NCI-H1092 treated with DMSO at 0.1 percent for 48 hours (cell line): ENCODE data around the gene PIK3R3.
A peak's percentile ranks its signal among the peaks of the same experiment; 100 is the strongest.
"Not testable (repeated sequence)": the region's sequence is repeated elsewhere in the genome, so short reads cannot be mapped to it uniquely, and the experiment has no call there.

Source experiments
- DNase-seq: peaks from one replicate; lab custom pipeline; 2025; lab: John Stamatoyannopoulos, UW

The PIK3R3 gene

DNA sequence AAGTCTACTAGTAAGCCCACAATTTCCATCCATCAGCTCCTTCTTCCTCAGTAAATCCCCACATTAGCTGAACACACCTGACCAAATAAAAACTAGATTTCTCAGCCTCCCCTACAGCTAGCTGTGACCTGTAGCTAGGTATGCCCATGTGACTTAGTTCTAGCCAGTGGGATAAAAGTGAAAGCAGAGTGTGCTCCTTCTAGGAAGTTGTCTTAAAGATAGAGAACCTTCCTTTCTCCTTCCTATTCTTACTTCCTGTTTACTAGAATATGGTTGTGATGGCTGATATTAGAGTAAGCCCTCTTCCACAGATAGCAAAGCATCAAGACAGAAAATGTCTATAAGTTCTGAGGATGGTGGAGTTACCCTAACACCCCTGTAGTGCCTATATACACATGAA lies 67.0 kb downstream of the PIK3R3 start:
- DNase-seq = no peak

DNA sequence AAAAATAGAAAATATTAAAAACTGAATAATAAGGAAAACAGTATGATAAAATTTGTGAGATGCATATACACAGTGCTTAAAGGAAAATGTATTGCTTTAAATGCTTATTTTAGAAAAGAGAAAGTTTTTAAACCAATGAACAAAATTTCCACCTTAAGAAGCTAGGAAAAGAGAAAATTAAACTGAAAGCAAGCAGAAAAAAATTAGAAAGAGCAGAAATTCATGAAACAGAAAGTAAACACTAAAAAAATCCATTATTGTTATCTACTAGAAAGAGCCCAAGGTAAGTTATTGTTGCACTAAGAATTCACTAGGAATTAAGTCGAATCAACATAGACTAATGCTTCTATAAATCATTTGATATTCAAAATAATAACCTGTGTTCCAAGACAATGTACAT lies 67.7 kb downstream of the PIK3R3 start:
- no peak for DNase-seq

DNA sequence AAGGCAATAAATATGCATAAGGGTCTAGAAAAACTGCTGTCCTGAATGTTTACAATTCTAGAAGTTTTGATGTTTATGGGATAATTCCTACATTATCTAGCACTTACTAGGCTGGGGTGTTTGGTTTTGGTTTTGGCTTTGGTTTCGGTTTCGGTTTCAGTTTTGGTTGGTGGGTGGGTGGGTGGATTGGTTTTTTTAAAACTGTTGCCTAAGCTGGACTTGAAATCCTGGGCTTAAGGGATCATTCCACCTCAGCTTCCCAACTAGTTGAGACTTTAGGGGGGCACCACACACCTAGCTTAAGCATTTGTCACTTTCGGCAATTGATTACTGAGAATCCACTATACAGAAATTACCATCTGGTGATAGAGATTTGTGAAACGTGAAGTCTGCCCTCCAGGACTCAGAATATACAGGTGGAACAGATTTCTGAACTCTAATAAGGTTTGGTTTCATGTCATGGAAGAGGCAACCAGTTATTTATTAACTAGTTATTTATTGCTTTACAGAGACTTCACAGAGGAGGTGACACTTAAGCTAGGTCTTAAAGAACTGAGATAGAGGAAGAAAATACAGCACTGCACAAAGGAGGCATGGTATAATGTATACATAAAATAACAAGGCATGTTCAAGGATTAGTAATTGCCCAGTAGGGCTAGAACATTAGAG lies 69.6 kb downstream of the PIK3R3 start:
- DNase-seq = no peak

DNA sequence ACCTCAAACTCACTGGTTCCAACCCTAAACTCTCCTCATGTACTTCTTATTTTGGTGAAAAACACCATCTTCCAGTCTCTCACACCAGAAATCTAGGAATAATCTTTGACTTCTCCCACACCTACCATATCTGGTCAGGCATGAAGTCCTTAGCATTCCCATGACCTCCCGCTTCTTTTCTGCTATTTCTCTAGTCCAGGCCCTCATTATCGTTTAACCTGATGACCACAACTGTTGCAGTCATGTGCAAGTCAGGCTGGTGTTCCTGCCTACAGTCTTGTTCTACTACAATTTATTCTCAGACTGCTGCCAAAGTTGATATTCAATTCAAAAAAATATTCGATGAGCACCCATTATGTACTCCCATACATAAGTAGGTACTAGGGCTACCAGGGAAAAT lies 71.3 kb downstream of the PIK3R3 start:
- DNase-seq = no peak

DNA sequence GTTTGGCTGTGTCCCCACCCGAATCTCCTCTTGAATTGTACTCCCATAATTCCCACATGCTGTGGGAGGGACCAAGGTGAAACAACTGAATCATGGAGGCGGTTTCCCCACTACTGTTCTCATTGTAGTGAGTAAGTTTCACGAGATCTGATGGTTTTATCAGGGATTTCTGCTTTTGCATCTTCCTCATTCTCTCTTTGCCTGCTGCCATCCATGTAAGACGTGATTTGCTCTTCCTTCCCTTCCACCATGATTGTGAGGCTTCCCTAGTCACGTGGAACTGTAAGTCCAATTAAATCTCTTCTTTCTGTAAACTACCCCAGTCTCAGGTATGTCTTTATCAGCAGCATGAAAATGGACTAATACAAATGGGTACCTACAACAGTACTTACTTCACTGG lies 73.5 kb downstream of the PIK3R3 start:
- DNase-seq = no peak

DNA sequence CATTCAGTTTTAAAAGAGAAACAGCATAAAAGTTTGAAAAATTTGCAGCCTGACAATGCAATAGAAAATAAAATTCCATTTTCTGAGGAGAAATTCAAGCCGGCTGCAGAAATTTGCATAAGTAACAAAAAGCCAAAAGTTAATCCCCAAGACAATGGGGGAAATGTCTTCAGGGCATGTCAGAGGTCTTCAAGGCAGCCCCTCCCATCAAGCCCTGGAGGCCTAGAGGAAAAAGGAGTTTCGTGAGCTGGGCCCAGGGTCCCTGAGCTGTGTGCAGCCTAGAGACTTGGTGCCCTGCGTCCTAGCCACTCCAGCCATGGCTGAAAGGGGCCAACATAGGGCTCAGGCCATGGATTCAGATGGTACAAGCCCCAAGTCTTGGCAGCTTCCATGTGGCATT lies 74.6 kb downstream of the PIK3R3 start:
- no peak for DNase-seq

DNA sequence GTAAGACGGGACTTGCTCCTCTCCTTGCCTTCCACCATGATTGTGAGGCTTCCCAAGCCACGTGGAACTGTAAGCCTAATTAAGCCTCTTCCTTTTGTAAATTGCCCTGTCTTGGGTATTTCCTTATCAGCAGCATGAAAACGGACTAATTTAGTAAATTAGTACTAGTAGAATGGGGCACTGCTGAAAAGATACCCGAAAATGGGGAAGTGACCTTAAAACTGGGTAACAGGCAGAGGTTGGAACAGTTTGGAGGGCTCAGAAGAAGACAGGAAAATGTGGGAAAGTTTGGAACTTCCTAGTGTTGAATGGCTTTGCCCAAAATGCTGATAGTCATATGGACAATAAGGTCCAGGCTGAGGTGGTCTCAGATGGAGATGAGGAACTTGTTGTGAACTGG lies 75.2 kb downstream of the PIK3R3 start:
- not testable (repeated sequence) for DNase-seq

DNA sequence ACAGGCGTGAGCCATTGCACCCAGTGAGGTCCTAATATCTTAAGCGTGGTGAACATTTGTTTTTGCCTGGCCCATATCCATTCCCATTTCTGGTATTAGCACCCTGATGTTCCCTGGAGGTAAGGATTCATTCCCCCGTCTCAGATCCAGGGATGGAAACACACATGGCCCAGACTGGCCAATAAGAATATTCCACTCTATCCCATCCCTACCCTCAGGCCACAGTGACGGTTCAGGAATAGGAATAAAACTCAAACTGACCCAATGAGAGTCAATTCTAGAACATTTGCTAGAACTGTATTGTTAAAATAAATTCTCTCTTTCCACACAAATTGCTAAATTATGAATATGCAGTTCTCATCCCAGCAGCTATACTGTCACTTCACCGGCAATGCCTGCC lies 76.1 kb downstream of the PIK3R3 start:
- no peak for DNase-seq

DNA sequence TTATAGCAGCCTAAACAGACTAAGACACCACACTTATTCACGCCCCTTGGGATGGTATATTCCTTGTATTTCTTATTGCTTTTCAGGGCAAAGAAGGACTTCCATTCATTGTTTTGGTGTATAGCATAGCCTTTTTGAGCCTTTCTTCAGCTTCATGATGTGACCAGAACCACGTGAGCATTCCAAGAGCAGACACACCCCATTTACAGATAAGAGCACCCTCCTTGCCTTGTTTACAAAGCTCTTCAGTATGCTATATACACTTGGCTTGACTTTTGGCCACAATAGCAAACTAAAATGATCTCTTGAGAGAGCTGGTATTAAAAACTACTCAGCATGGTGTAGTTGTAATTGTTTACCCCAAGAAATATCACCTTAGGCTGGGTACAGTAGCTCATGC lies 78.7 kb downstream of the PIK3R3 start:
- no peak for DNase-seq

DNA sequence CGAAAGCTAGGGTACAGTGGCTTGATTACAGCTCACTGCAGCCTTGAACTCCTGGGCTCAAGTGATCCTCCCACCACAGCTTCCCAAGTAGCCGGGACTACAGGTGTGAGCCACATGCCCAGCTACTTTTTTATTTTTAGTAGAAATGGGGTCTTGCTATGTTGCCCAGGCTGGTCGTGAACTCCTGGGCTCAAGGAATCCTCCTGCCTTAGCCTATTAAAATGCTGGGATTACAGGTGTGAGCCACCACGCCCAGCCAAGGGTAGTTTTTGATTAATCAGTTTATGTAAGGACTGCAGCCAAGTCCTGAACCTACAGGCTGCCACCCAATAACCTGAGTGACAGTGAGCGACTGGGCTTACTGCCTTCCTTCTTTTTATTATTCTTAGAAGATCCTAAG lies 88.3 kb downstream of the PIK3R3 start:
- DNase-seq = no peak

DNA sequence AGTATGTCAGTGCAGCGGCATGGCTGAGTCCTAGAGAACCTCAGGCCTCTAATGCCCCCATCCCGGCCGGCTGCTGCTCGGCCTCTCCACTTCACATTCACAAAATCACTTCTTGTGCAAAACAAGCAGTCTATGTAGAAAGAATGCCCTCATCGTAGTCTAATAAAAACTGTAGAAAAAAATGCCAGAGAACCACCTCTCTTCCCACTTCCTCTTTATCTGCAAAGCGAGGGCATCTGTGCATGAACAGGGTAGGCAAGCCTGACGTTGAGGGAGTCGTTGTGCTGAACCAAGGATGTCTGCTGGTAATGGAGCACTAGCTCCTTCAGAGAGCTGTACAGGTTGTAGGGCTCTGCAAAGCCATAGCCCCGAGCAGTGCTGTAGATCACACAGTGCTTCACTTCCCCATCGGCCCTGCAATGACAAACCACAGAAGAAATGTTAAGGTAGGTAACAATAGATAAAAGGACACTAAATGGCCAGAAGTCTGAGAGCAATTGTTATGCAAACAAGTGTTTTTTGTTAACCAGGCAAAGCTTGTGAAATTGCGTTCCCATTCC lies 88.9 kb downstream of the PIK3R3 start:
- no peak for DNase-seq

DNA sequence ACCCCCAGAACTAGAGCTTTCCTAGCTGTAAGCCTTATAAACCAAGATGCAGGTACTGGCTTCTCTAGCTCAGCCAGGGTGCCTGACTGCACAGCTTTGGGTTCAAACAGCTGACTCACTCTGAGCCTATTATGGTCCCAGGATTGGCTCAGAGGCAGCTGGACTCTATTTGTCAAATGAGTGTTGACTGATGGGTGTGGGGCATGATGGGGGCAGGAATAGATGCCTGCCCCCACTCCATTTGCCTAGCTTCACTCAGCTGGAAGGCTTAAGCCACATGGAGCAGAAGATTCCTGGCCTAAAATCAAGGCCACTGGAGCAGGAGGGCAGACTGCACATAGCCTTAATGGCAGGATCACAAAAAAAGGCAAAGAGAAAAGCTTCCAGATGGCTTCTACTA lies 90.5 kb downstream of the PIK3R3 start:
- no peak for DNase-seq

DNA sequence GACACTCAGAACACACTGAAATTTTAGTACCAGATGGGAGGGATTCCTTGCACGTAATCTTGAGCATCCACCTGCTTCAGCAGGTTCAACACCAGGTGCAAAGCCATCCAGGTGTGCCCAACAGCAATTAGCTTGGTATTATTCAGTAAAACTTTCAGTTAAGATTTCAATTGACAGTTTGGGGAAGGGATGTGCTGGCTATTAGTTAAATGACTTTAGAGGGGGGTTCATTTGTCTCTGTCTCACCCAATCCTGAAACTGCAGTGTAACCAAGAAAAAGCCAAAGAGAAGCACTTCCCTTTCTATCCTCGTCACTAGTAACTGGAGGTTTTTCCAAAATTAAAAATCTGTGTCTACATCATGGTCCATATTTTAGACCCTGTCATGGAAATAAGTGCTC lies 90.9 kb downstream of the PIK3R3 start:
- no peak for DNase-seq

DNA sequence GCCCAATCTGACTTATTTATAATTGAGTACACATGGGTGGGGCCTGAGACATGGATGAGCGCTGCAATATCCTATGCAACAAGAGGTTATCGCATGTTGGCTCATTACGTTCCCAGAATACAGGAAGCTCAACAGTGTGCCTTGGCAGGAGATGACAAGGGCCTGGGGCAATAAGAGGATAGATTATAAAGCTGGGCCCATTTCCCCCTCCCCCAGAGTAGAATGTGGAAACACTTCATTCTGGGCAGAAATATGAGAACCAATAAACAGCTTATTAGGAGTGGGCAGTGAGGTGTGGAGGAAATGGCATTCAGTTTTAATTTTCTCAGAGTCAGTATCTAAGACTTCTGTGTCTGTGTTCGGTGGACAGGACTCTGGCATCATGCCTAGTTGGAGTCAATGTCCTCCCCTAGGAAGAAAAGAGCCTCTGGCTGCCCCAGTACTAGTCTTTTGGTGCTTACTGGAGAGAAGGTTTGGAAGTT lies 92.8 kb downstream of the PIK3R3 start:
- DNase-seq = peak; percentile 22

DNA sequence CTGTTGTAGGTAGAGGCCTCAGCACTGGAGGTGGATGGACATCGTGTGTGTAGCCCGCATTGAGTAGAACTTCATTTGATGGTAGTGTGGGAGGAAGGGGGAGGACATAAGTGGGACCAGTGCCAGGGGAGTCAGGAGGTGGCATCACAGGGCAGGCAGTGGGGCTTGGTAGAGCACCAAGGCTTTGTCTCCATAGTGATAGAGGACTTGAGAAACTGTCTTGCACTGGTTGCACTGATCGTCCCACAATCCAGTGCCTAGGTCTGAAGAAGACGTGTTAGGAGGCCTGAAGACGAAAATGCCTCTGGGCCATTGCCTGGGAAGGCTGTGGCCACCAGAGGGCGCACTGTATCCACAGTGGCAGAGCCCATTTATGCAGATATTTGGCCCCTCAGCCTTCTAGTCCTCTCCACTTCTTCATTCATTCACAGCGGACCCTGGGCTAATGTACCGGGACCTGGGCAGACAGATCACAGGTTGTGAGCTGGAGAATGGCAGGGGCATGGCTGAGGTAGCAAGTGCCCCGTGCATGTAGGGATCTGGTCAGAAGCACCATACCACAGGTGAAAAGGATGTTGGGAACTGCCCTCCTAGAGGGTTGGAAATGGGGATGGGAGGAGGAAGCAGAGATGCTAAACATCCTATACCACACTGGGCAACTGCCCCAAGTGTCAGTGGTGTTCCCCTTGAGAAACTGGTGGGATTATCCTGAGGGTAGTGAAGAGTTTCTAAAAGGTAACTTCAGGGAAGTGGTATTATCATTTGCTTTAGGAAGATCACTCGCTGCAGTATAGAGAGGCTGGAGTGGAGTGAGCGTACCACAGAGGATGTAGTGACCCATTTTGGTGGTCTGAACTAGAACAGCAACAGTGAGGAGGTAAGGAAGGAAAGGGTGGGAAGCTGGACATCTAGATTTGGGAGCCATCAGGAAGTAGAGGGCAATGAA lies 95.3 kb downstream of the PIK3R3 start:
- peak; percentile 21 for DNase-seq

DNA sequence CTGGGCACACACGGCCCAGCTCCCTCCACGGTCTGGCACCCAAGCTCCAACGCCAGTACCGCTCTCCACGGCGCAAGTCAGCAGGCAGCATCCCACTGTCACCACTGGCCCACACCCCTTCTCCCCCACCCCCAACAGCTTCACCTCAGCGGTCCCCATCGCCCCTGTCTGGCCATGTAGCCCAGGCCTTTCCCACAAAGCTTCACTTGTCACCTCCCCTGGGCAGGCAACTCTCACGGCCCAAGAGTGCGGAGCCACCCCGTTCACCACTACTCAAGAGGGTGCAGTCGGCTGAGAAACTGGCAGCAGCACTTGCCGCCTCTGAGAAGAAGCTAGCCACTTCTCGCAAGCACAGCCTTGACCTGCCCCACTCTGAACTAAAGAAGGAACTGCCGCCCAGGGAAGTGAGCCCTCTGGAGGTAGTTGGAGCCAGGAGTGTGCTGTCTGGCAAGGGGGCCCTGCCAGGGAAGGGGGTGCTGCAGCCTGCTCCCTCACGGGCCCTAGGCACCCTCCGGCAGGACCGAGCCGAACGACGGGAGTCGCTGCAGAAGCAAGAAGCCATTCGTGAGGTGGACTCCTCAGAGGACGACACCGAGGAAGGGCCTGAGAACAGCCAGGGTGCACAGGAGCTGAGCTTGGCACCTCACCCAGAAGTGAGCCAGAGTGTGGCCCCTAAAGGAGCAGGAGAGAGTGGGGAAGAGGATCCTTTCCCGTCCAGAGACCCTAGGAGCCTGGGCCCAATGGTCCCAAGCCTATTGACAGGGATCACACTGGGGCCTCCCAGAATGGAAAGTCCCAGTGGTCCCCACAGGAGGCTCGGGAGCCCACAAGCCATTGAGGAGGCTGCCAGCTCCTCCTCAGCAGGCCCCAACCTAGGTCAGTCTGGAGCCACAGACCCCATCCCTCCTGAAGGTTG lies 97.6 kb downstream of the PIK3R3 start:
- no peak for DNase-seq

DNA sequence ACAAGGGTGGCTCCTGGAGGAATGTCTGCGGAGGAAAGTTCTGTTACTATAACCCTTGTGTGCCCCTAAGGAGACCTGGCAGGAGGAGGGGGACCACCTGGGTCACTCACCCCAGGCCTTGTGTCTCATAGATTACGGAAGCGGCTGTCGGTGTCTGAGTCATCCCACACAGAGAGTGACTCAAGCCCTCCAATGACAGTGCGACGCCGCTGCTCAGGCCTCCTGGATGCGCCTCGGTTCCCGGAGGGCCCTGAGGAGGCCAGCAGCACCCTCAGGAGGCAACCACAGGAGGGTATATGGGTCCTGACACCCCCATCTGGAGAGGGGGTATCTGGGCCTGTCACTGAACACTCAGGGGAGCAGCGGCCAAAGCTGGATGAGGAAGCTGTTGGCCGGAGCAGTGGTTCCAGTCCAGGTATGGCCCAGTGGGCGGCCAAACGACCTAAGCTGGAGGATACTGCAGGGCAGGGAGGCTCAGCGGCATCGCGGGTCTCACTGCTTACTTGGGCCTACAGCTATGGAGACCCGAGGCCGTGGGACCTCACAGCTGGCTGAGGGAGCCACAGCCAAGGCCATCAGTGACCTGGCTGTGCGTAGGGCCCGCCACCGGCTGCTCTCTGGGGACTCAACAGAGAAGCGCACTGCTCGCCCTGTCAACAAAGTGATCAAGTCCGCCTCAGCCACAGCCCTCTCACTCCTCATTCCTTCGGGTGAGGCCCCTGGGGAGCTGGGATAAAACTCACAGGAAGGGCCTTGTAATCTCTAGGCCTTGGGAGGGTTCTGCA lies 101.4 kb downstream of the PIK3R3 start:
- DNase-seq = no peak

DNA sequence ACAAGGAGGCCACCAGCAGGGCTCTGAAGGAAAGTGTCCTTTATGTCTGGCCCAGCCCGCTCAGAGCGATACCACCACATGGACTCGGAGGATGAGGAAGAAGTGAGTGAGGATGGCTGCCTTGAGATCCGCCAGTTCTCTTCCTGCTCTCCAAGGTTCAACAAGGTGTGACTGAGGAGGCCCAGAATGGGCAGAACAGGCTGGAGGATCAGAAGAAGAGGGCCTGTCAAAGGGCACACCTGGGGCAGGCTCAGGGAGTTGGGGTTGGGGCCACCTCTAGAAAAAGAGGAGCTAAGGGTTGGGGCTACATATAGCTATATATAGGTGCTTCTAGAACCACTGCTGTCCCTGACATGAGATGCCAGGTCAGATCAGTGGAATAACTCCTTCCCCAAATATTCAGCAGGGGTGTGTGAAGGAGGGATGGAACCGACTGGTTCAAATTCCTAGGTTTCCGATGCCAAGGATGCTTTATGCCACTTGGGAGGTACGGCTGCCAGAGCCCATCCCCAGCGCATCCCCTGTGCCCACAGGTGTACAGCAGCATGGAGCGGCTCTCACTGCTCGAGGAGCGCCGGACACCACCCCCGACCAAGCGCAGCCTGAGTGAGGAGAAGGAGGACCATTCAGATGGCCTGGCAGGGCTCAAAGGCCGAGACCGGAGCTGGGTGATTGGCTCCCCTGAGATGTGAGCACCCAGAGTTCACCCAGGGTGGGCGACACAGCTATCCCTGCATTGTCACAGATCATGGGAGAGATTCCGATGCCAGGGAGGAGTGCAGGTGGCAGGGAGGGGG lies 102.2 kb downstream of the PIK3R3 start:
- DNase-seq = no peak

DNA sequence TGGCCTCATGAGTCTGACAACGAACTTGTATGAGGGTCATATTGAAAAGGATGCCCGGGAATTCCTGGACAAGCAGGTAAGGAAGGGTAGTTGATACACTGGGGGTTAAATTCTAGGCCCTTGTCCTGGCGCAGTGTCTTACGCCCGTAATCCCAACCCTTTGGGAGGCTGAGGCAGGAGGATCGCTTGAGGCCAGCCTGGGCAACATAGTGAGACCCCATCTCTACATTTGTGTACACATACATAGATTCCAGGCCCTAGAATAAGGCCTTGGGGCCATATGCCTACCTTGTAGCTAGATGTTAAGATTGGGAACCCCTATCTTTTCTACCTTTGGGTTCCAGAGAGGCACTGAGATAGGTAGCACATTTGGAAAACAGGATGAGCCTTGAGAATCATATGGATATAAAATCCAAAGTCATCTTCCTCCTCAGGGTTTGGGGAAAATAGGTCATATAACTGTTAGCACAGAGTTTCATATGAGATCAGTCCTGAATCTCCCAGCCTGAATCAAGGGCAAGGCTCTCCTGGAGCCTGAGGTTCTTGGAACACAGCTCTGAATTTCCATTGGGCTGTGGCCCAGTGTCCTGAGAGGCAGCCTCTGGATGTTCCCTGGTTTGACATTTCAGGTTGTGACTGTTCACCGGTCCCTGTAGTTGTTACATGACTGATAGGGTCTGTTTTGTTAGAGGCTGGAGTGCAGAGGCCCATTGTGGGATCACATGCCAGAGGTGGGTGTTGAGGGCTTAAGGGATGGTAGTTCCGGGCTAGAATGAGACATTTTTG lies 104.4 kb downstream of the PIK3R3 start:
- no peak for DNase-seq
